ENCODE measurements around the gene ANTXR2. TPM values are rescaled to one million over a fixed set of nuclear protein-coding genes. Genes with fewer than 3 reads are reported as not detected.
A peak's percentile ranks its signal among the peaks of the same experiment; 100 is the strongest.
"Not testable (repeated sequence)": the region's sequence is repeated elsewhere in the genome, so short reads cannot be mapped to it uniquely, and the experiment has no call there.

ANTXR2 gene
- total RNA-seq, 2 experiments from 2014 or later, result 15.3 to 16.7 TPM

DNA sequence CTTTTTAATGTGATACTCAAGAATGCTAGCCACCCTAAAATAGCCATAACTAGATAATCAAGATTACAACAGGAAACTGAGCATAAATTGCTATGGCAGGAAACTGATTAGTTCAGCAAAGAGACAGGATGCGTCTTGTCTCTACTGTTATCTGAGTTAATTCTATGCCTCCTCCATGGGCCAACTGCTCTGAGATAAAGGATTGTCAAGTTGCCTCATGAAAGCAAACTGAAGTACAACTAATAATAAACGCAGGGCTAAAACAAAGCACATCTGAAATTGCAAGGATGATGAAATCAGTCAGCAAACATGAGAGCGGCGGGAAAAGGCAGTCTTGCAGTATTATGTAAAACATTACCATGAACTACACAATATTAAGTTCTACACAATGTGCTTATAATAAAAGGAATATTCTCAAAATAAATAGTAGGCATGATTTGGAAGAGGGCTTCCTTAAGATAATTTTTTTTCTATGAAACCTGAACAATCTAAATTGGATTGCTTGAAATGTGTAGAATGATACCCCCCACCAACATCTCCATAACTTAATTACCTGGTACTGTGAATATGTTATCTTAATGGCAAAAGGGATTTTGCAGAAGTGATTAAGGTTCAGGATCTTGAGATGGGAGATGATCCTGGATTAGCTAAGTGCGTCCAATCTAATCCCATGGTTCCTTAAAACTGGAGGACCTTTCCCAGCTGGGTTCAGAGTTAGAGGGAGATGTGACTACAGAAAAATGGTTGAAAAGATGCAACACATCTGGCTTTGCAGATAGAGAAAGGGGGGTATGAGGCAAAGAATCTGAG lies 65.9 kb downstream of the ANTXR2 start:
- intact Hi-C loops (cut with DNase I, micrococcal nuclease), result no loop called here
- peak overlapping the region; percentile 17 to 42 for H3K27ac ChIP-seq (ENCODE audit: low read depth in 1 of 2, low read length in 2 of 2)
- Mint-ChIP-seq H3K9me3 (peaks cover 5% of the 10 kb centered on the region), H3K36me3 (ENCODE audit: low read depth) (peaks cover 85% of the 10 kb centered on the region), H3K27me3 (no peaks in the 10 kb centered on the region), H3K4me3 (peak overlapping the region; percentile 49), H3K4me1 (ENCODE audit: low read depth) (peaks cover 54% of the 10 kb centered on the region), H3K27ac (peak overlapping the region; percentile 76)
- H3K4me1 ChIP-seq (ENCODE audit: insufficient read depth, low read length), result peaks cover 19% of the 10 kb centered on the region
- no peaks in the 10 kb centered on the region for H3K27me3 ChIP-seq (ENCODE audit: control insufficient read depth in 1 of 2, insufficient read depth in 2 of 2, low read length in 2 of 2)
- peak in 3 of 14 experiments; percentile 35 to 70 (median 45) for DNase-seq
- no peaks in the 10 kb centered on the region for H3K9me3 ChIP-seq (ENCODE audit: control insufficient read depth in 1 of 2, insufficient read depth in 1 of 2, low read length in 2 of 2)
- ChIA-PET POLR2A (no interaction called here), CTCF (no interaction called here)
- H3K4me3 ChIP-seq (ENCODE audit: low read length), result no peak overlapping the region
- ATAC-seq (ENCODE audit: poor library complexity), result peak; percentile 69
- no peak for TF ChIP-seq CTCF (IDR thresholded peaks at IDR 0.05)
- H3K36me3 ChIP-seq (ENCODE audit: insufficient read depth, low read length), result peaks cover 7% of the 10 kb centered on the region

- ChIA-PET POLR2A (no interaction called here), CTCF (no interaction called here)
- intact Hi-C loops (cut with DNase I, micrococcal nuclease), result no loop called here
- Histone ChIP-seq H3K9me3 (ENCODE audit: control insufficient read depth in 1 of 2, insufficient read depth in 1 of 2, low read length in 2 of 2) (no peaks in the 10 kb centered on the region), H3K27ac (ENCODE audit: low read depth in 1 of 2, low read length in 2 of 2) (peak overlapping the region in 1 of 2 donors; percentile 50), H3K36me3 (ENCODE audit: insufficient read depth, low read length) (peaks cover 7% of the 10 kb centered on the region), H3K4me3 (ENCODE audit: low read length) (no peak overlapping the region), H3K4me1 (ENCODE audit: insufficient read depth, low read length) (peaks cover 19% of the 10 kb centered on the region), H3K27me3 (ENCODE audit: control insufficient read depth in 1 of 2, insufficient read depth in 2 of 2, low read length in 2 of 2) (no peaks in the 10 kb centered on the region)
- peaks cover 5% of the 10 kb centered on the region for H3K9me3 Mint-ChIP-seq
- TF ChIP-seq CTCF (IDR thresholded peaks at IDR 0.05), result no peak
- peaks cover 86% of the 10 kb centered on the region for H3K36me3 Mint-ChIP-seq (ENCODE audit: low read depth)
- DNase-seq (peak in 2 of 14 experiments; percentile 13 to 29), ATAC-seq (ENCODE audit: poor library complexity) (no peak)
- no peak overlapping the region for H3K4me3 Mint-ChIP-seq
- H3K27ac Mint-ChIP-seq, result peak overlapping the region; percentile 76
- no peaks in the 10 kb centered on the region for H3K27me3 Mint-ChIP-seq
- peaks cover 49% of the 10 kb centered on the region for H3K4me1 Mint-ChIP-seq (ENCODE audit: low read depth)
Observed at GRCh38 chr4:80005863-80006262, 67.2 kb downstream of the ANTXR2 start.

DNA sequence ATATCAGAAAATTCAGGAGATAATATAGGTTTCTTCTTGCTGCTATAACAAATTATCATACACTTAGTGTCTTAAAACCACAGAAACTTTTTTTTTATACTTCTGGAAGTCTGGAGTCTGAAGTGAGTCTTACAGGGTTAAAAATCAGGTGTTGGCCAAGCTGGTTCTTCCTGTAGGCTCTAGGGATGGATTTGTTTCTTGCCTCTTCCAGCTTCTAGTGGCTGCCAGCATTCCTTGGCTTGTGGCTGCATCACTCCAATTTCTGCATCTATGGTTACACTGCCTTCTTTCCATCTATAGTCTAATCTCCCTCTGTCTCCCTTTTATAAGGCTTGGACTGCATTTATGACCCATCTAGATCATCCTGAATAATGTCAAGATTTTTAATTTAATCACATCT lies 68.7 kb downstream of the ANTXR2 start:
- Histone ChIP-seq H3K9me3 (ENCODE audit: control insufficient read depth in 1 of 2, insufficient read depth in 1 of 2, low read length in 2 of 2) (no peaks in the 10 kb centered on the region), H3K36me3 (ENCODE audit: insufficient read depth, low read length) (peaks cover 7% of the 10 kb centered on the region), H3K27me3 (ENCODE audit: control insufficient read depth in 1 of 2, insufficient read depth in 2 of 2, low read length in 2 of 2) (no peaks in the 10 kb centered on the region), H3K27ac (ENCODE audit: low read depth in 1 of 2, low read length in 2 of 2) (no peak overlapping the region), H3K4me1 (ENCODE audit: insufficient read depth, low read length) (peaks cover 14% of the 10 kb centered on the region), H3K4me3 (ENCODE audit: low read length) (no peak overlapping the region)
- H3K27me3 Mint-ChIP-seq, result no peaks in the 10 kb centered on the region
- peaks cover 5% of the 10 kb centered on the region for H3K9me3 Mint-ChIP-seq
- no peak overlapping the region for H3K4me3 Mint-ChIP-seq
- H3K4me1 Mint-ChIP-seq (ENCODE audit: low read depth), result peaks cover 44% of the 10 kb centered on the region
- peaks cover 81% of the 10 kb centered on the region for H3K36me3 Mint-ChIP-seq (ENCODE audit: low read depth)
- intact Hi-C loops (cut with DNase I, micrococcal nuclease), result no loop called here
- DNase-seq, result no peak
- no peak for TF ChIP-seq CTCF (IDR thresholded peaks at IDR 0.05)
- POLR2A ChIA-PET, result no interaction called here
- no peak overlapping the region for H3K27ac Mint-ChIP-seq
- ATAC-seq (ENCODE audit: poor library complexity), result no peak
- CTCF ChIA-PET, result no interaction called here

DNA sequence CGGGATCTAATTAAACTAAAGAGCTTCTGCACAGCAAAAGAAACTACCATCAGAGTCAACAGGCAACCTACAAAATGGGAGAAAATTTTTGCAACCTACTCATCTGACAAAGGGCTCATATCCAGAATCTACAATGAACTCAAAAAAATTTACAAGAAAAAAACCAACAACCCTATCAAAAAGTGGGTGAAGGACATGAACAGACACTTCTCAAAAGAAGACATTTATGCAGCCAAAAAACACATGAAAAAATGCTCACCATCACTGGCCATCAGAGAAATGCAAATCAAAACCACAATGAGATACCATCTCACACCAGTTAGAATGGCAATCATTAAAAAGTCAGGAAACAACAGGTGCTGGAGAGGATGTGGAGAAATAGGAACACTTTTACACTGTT lies 70.5 kb downstream of the ANTXR2 start:
- H3K9me3 Mint-ChIP-seq; DNase-seq; H3K27me3 Mint-ChIP-seq; H3K27me3 ChIP-seq (ENCODE audit: control insufficient read depth in 1 of 2, insufficient read depth in 2 of 2, low read length in 2 of 2); CTCF ChIA-PET; POLR2A ChIA-PET; H3K27ac Mint-ChIP-seq; intact Hi-C loops (cut with DNase I, micrococcal nuclease); H3K4me1 ChIP-seq (ENCODE audit: insufficient read depth, low read length); H3K4me3 Mint-ChIP-seq; ATAC-seq (ENCODE audit: poor library complexity); H3K36me3 ChIP-seq (ENCODE audit: insufficient read depth, low read length); H3K9me3 ChIP-seq (ENCODE audit: control insufficient read depth in 1 of 2, insufficient read depth in 1 of 2, low read length in 2 of 2); H3K4me3 ChIP-seq (ENCODE audit: low read length); H3K27ac ChIP-seq (ENCODE audit: low read depth in 1 of 2, low read length in 2 of 2): not testable (repeated sequence)
- Mint-ChIP-seq H3K4me1 (ENCODE audit: low read depth) (peaks cover 39% of the 10 kb centered on the region), H3K36me3 (ENCODE audit: low read depth) (peaks cover 70% of the 10 kb centered on the region)

DNA sequence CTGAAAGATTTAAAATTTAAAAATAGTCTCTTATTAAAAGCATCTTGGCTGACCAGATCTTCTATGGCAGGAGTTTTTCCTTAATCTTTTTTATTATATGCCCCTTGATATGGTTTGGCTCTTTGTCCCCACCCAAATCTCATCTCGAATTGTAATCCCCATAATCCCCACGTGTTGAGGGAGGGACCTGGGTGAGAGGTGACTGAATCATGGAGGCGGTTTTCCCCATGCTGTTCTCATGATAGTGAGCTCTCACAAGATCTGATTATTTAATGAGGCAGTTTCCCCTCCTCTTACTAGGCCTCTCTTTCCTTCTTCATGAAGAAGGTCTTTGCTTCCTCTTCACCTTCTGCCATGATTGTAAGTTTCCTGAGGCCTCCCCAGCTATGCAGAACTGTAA lies 74.0 kb downstream of the ANTXR2 start:
- H3K9me3 ChIP-seq (ENCODE audit: control insufficient read depth in 1 of 2, insufficient read depth in 1 of 2, low read length in 2 of 2); H3K4me3 ChIP-seq (ENCODE audit: low read length); H3K27me3 Mint-ChIP-seq; H3K4me3 Mint-ChIP-seq; H3K4me1 ChIP-seq (ENCODE audit: insufficient read depth, low read length); CTCF ChIA-PET; H3K9me3 Mint-ChIP-seq; H3K27me3 ChIP-seq (ENCODE audit: control insufficient read depth in 1 of 2, insufficient read depth in 2 of 2, low read length in 2 of 2); POLR2A ChIA-PET; ATAC-seq (ENCODE audit: poor library complexity); H3K36me3 ChIP-seq (ENCODE audit: insufficient read depth, low read length); H3K27ac ChIP-seq (ENCODE audit: low read depth in 1 of 2, low read length in 2 of 2); H3K27ac Mint-ChIP-seq; DNase-seq: not testable (repeated sequence)
- H3K4me1 Mint-ChIP-seq (ENCODE audit: low read depth), result peaks cover 36% of the 10 kb centered on the region
- intact Hi-C loops (cut with DNase I, micrococcal nuclease), result loop anchor here in 1 of 2 experiments (5.0 kb wide), 1 partner anchor 47 kb away; no protein-coding TSS in a partner anchor
- peaks cover 44% of the 10 kb centered on the region for H3K36me3 Mint-ChIP-seq (ENCODE audit: low read depth)

All from CD4-positive, alpha-beta T cell (primary cell).